CD4-positive, CD25-positive, alpha-beta regulatory T cell (primary cell): Measurements from ENCODE around the gene KRTAP10-7. TPM values are rescaled to one million over a fixed set of nuclear protein-coding genes. Genes with fewer than 3 reads are reported as not detected.

Experiments
- ATAC-seq, 2 donors: fragments of 150-1000 bp; cut with Tn5 transposase; one replicate each; pipeline ENCODE4 v1.10.0; 2021; ENCODE audit warnings: low read depth in 2 of 2, moderate number of reproducible peaks in 2 of 2, moderate library complexity in 1 of 2
- DNase-seq, 3 donors: peaks; one replicate each; pipeline versions ENCODE4 v3.0.0 to v3.0.0-alpha.2; 2012 to 2022; ENCODE audit warnings: mixed read lengths in 1 of 3
- H3K27ac ChIP-seq: one replicate; pipeline ENCODE4 v1.7.0; 2013; ENCODE audit warnings: mild to moderate bottlenecking, low read length; ENCODE audit not compliant: insufficient read depth, poor library complexity, severe bottlenecking
- H3K27me3 ChIP-seq: one replicate; pipeline ENCODE4 v1.7.0; 2013; ENCODE audit warnings: low read length; ENCODE audit not compliant: control insufficient read depth, insufficient read depth
- H3K36me3 ChIP-seq: one replicate; pipeline ENCODE4 v1.7.0; 2013; ENCODE audit warnings: mild to moderate bottlenecking, low read length, moderate library complexity; ENCODE audit not compliant: control insufficient read depth, insufficient read depth
- H3K4me1 ChIP-seq: 2 replicates; pipeline ENCODE4 v1.7.0; 2013; ENCODE audit warnings: mild to moderate bottlenecking, low read length; ENCODE audit not compliant: insufficient read depth, control insufficient read depth, poor library complexity, severe bottlenecking
- H3K4me3 ChIP-seq: one replicate; pipeline ENCODE4 v1.7.0; 2013; ENCODE audit warnings: low read depth, mild to moderate bottlenecking, low read length, moderate library complexity
- H3K9me3 ChIP-seq, 2 experiments: 1 replicate in 1 of 2; 2 replicates in 1 of 2; pipeline ENCODE4 v1.7.0; 2013; ENCODE audit warnings: low read length in 2 of 2, mild to moderate bottlenecking in 1 of 2, moderate library complexity in 1 of 2; ENCODE audit not compliant: control insufficient read depth in 2 of 2
- H3K27ac Mint-ChIP-seq, 3 donors: one replicate each; pipeline ENCODE4 v1.8.0; 2020 to 2022; ENCODE audit warnings: mild to moderate bottlenecking in 3 of 3, mixed read lengths in 3 of 3, moderate library complexity in 2 of 3
- H3K27me3 Mint-ChIP-seq: one replicate; pipeline ENCODE4 v1.8.0; 2022; ENCODE audit warnings: mild to moderate bottlenecking, mixed read lengths
- H3K36me3 Mint-ChIP-seq: one replicate; pipeline ENCODE4 v1.8.0; 2020; ENCODE audit warnings: mixed read lengths
- H3K4me1 Mint-ChIP-seq, 4 donors: one replicate each; pipeline ENCODE4 v1.8.0; 2020 to 2022; ENCODE audit warnings: mixed read lengths in 4 of 4, mild to moderate bottlenecking in 1 of 4
- H3K4me3 Mint-ChIP-seq, 4 donors: one replicate each; pipeline ENCODE4 v1.8.0; 2020 to 2022; ENCODE audit warnings: mild to moderate bottlenecking in 4 of 4, mixed read lengths in 4 of 4, moderate library complexity in 3 of 4
- H3K9me3 Mint-ChIP-seq, 7 donors: one replicate each; pipeline ENCODE4 v1.8.0; 2020 to 2022; ENCODE audit warnings: mixed read lengths in 7 of 7, mild to moderate bottlenecking in 3 of 7, moderate library complexity in 2 of 7
- polyA plus RNA-seq, 4 donors: library from polyadenylated mRNA; unstranded; fragments of 300-500 nt; fragmentation: Illumina TruSeq; gene quantifications; one replicate each; pipeline ENCODE4 v1.2.3, GENCODE V29; 2021
- total RNA-seq: library from RNA; stranded (reverse); gene quantifications from one replicate; pipeline ENCODE4 v1.2.3, GENCODE V29; 2022

Gene KRTAP10-7
- total and polyA plus RNA-seq, 5 donors from 2014 or later, result not detected

DNA sequence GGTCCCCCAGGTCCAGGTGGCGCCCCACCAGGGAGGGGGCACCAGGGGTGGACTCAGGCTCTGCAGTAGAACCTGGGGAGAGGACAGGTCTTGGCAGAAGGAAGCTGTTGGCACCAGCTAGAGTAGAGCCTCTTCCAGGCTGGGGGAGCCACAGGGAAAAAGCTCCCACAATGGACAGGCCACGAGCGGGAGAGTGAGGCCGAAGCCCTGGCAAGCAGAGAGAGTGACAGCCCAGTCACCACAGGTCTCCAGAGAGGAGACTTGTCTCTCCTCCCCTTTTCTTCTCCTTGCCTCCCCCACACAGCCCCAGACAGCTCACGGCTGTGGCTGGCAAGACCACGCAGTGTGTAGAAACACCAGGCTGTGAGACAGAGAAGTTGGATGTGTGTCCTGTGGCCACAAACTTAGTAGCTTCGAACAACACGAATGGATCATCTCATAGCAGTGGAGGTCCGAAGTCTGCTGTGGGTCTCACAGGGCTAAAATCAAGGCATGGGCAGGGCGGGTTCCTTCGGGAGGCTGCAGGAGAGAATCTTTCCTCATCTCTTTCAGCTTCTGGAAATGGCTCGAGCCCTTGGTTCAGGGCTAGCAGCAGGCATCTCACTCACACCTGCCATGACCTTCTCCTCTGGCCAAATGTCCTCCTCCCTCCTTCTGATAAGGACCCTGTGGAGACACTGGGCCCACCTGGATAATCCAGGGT lies 50.7 kb downstream of the KRTAP10-7 start:
- Mint-ChIP-seq H3K27me3 (peaks cover 4% of the 10 kb centered on the region), H3K36me3 (no peaks in the 10 kb centered on the region), H3K4me1 (peaks cover 0 to 17% (median 0%) of the 10 kb centered on the region in 4 donors), H3K4me3 (no peak overlapping the region), H3K27ac (no peak overlapping the region), H3K9me3 (peaks cover 0 to 6% (median 0%) of the 10 kb centered on the region in 7 donors)
- no peak overlapping the region for H3K4me3 ChIP-seq
- no peaks in the 10 kb centered on the region for H3K36me3 ChIP-seq
- H3K27me3 ChIP-seq, result no peaks in the 10 kb centered on the region
- no peak overlapping the region for H3K27ac ChIP-seq
- no peak for ATAC-seq
- H3K9me3 ChIP-seq, result peaks cover 2 to 6% of the 10 kb centered on the region in 2 experiments
- H3K4me1 ChIP-seq, result no peaks in the 10 kb centered on the region
- no peak for DNase-seq

Other genes with a start within 250 kb of the KRTAP10-7 start
- gene TRPM2, start 247.0 kb upstream of the KRTAP10-7 start, total RNA-seq, result 3.1 TPM
- 1 to 10 TPM in 2 of 4 donors, under 1 TPM in 2; 0.38 to 1.1 (median 0.79) TPM for gene TRPM2, start 247.0 kb upstream of the KRTAP10-7 start, polyA plus RNA-seq
- gene LRRC3, start 145.1 kb upstream of the KRTAP10-7 start, total RNA-seq, result 1.6 TPM
- gene LRRC3, start 145.1 kb upstream of the KRTAP10-7 start, polyA plus RNA-seq, result under 1 TPM; 0.15 to 0.44 (median 0.38) TPM
- not detected for gene KRTAP10-1, start 60.4 kb upstream of the KRTAP10-7 start, total RNA-seq
- gene KRTAP10-1, start 60.4 kb upstream of the KRTAP10-7 start, polyA plus RNA-seq, result not detected
- not detected for gene KRTAP10-2, start 49.1 kb upstream of the KRTAP10-7 start, total RNA-seq
- not detected for gene KRTAP10-2, start 49.1 kb upstream of the KRTAP10-7 start, polyA plus RNA-seq
- not detected for gene KRTAP10-3, start 41.8 kb upstream of the KRTAP10-7 start, total RNA-seq
- not detected for gene KRTAP10-3, start 41.8 kb upstream of the KRTAP10-7 start, polyA plus RNA-seq
- gene KRTAP10-4, start 26.9 kb upstream of the KRTAP10-7 start, total RNA-seq, result not detected
- gene KRTAP10-4, start 26.9 kb upstream of the KRTAP10-7 start, polyA plus RNA-seq, result not detected
- gene KRTAP10-5, start 20.0 kb upstream of the KRTAP10-7 start, total RNA-seq, result not detected
- gene KRTAP10-5, start 20.0 kb upstream of the KRTAP10-7 start, polyA plus RNA-seq, result not detected
- not detected for gene KRTAP10-6, start 8.1 kb upstream of the KRTAP10-7 start, total RNA-seq
- gene KRTAP10-6, start 8.1 kb upstream of the KRTAP10-7 start, polyA plus RNA-seq, result not detected
- not detected for gene KRTAP10-8, start 11.5 kb downstream of the KRTAP10-7 start, total RNA-seq
- not detected for gene KRTAP10-8, start 11.5 kb downstream of the KRTAP10-7 start, polyA plus RNA-seq
- not detected for gene KRTAP10-9, start 26.5 kb downstream of the KRTAP10-7 start, total RNA-seq
- gene KRTAP10-9, start 26.5 kb downstream of the KRTAP10-7 start, polyA plus RNA-seq, result not detected
- gene KRTAP10-10, start 36.8 kb downstream of the KRTAP10-7 start, total RNA-seq, result not detected
- not detected for gene KRTAP10-10, start 36.8 kb downstream of the KRTAP10-7 start, polyA plus RNA-seq
- not detected for gene KRTAP10-11, start 45.8 kb downstream of the KRTAP10-7 start, total RNA-seq
- not detected for gene KRTAP10-11, start 45.8 kb downstream of the KRTAP10-7 start, polyA plus RNA-seq
- gene KRTAP12-4, start 54.1 kb downstream of the KRTAP10-7 start, total RNA-seq, result not detected
- not detected for gene KRTAP12-4, start 54.1 kb downstream of the KRTAP10-7 start, polyA plus RNA-seq
- not detected for gene KRTAP12-3, start 57.3 kb downstream of the KRTAP10-7 start, total RNA-seq
- gene KRTAP12-3, start 57.3 kb downstream of the KRTAP10-7 start, polyA plus RNA-seq, result not detected
- not detected for gene KRTAP12-2, start 66.3 kb downstream of the KRTAP10-7 start, total RNA-seq
- not detected for gene KRTAP12-2, start 66.3 kb downstream of the KRTAP10-7 start, polyA plus RNA-seq
- gene KRTAP12-1, start 81.6 kb downstream of the KRTAP10-7 start, total RNA-seq, result not detected
- not detected for gene KRTAP12-1, start 81.6 kb downstream of the KRTAP10-7 start, polyA plus RNA-seq
- gene KRTAP10-12, start 96.6 kb downstream of the KRTAP10-7 start, total RNA-seq, result not detected
- gene KRTAP10-12, start 96.6 kb downstream of the KRTAP10-7 start, polyA plus RNA-seq, result not detected
- not detected for gene TSPEAR, start 111.0 kb downstream of the KRTAP10-7 start, total RNA-seq
- gene TSPEAR, start 111.0 kb downstream of the KRTAP10-7 start, polyA plus RNA-seq, result under 1 TPM in 1 of 4 donors, not detected in 3; 0.05 TPM
- 109 TPM for gene UBE2G2, start 201.2 kb downstream of the KRTAP10-7 start, total RNA-seq
- 10 to 100 TPM; 42.8 to 50.9 (median 49.0) TPM for gene UBE2G2, start 201.2 kb downstream of the KRTAP10-7 start, polyA plus RNA-seq
- gene SUMO3, start 217.5 kb downstream of the KRTAP10-7 start, total RNA-seq, result 65.8 TPM
- 10 to 100 TPM; 76.3 to 88.9 (median 80.2) TPM for gene SUMO3, start 217.5 kb downstream of the KRTAP10-7 start, polyA plus RNA-seq